Coronary artery (tissue), 2 donors: ENCODE data around the gene ERC2.

Experiments
- DNase-seq: peaks from one replicate; pipeline ENCODE4 v3.0.0-alpha.2; 2017; ENCODE audit warnings: low spot score
- H3K27ac ChIP-seq, 2 donors: fragments of 200-600 bp; sonication (generic); one replicate each; pipeline ENCODE4 v1.5.1; 2016 to 2019
- H3K4me3 ChIP-seq: fragments of 200-600 bp; sonication (generic); 2 replicates; pipeline ENCODE4 v1.5.1; 2016; ENCODE audit warnings: mild to moderate bottlenecking, moderate library complexity
- TF ChIP-seq, protein P1 (sequence below): fragments of 200-600 bp; sonication (generic); IDR thresholded peaks from one replicate; pipeline ENCODE4 v1.5.1; 2019; ENCODE audit warnings: antibody characterized with exemption

Gene ERC2

DNA sequence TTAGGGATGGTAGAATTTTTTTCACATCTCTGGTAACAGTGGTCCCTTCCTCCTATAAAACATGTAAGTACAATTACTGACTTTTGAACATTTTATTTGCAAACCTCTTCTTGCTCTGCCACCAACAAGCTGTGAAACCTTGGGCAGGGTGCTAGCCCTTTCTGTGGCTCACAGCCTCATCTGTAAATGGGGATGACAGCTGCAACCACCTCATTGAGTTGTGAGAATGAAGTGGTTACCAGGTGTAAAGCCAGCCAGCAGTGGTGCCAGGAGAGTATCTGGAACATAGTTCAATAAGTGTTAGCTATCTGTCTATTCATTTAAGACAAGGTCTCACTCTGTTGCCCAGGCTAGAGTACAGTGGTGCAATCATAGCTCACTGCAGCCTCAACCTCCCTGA lies 278.1 kb downstream of the ERC2 start:
- TF ChIP-seq, protein P1, sequence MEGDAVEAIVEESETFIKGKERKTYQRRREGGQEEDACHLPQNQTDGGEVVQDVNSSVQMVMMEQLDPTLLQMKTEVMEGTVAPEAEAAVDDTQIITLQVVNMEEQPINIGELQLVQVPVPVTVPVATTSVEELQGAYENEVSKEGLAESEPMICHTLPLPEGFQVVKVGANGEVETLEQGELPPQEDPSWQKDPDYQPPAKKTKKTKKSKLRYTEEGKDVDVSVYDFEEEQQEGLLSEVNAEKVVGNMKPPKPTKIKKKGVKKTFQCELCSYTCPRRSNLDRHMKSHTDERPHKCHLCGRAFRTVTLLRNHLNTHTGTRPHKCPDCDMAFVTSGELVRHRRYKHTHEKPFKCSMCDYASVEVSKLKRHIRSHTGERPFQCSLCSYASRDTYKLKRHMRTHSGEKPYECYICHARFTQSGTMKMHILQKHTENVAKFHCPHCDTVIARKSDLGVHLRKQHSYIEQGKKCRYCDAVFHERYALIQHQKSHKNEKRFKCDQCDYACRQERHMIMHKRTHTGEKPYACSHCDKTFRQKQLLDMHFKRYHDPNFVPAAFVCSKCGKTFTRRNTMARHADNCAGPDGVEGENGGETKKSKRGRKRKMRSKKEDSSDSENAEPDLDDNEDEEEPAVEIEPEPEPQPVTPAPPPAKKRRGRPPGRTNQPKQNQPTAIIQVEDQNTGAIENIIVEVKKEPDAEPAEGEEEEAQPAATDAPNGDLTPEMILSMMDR: no peak
- H3K4me3 ChIP-seq: no peak overlapping the region
- no peak for DNase-seq
- H3K27ac ChIP-seq: no peak overlapping the region

DNA sequence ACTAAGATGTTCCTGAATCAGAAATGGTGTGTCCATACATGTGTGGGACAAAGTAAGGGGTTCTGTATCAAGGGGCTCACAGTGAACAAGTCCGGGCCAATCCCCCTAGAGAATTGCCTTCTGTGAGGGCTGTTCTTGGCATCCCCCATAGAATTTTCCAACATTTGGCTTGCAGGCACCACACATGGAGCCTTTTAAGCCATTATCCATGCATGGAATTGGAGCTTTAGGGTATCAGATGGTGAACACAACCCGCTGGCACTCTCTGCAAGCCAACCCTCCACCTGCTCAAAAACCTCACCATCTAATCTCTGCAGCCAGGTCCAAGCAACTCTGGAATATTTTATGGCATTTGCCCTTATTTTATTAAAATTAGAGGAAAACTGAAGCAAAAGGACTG lies 278.7 kb downstream of the ERC2 start:
- TF ChIP-seq, protein P1: no peak
- no peak overlapping the region for H3K27ac ChIP-seq
- no peak for DNase-seq
- no peak overlapping the region for H3K4me3 ChIP-seq

DNA sequence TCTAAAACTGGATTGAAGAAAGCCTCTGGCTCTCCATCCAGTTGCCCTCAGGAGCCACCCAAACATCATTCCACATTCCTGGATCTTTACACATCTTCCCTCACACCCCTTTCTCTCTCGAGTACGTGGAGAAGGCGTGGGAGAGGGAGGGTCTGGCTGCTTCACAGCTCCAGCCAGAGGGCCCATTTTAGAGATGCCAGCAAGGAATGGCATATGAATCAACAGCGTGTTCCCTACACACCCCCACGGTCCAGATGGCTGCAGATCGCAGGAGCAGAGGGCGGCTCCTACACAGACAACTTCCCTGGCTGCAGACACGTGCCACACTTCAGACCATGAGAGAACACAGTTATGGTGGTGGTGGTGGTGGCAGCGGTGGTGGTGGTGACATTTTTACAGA lies 280.1 kb downstream of the ERC2 start:
- no peak for DNase-seq
- no peak overlapping the region for H3K4me3 ChIP-seq
- TF ChIP-seq, protein P1: no peak
- no peak overlapping the region for H3K27ac ChIP-seq

DNA sequence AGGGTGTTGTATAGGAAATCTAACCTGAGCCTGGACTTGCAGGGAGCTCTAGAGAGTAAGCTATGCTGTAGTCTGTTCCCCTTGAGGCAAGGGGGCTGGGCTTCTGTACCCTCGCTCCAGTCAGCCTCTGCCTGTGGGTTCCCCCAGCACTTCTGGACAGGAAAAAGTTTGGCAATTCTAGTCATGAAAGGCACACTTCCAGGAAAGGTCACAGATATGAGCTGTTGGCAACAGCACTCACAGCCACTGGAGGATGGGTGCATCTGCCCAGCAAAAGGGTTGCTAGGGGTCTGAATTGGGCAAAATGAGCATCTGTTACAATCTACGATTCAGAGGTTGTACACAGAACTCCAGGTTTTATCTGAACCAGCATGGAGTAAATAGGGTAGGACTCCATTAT lies 281.2 kb downstream of the ERC2 start:
- H3K4me3 ChIP-seq: no peak overlapping the region
- H3K27ac ChIP-seq: no peak overlapping the region
- TF ChIP-seq, protein P1: no peak
- DNase-seq: no peak

DNA sequence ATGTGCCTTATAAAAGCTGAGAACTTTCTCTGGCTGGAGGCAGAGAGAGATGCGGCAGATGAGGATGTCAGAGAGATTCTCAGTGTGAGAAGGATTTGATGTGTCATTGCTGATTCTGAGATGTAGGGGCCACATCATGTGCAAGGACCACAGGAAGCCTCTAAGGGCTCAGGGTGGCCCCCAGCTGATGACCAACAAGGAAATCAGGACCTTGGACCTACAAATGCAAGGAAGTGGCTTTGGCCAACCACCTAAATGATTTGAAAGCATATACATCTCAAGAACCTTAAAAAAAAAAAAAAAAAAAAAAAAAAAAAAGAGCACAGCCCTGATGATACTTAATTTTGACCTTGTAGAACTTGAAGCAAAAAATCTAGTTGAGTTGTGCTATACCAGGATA lies 282.4 kb downstream of the ERC2 start:
- TF ChIP-seq, protein P1: no peak
- no peak for DNase-seq
- Histone ChIP-seq H3K4me3 (no peak overlapping the region), H3K27ac (no peak overlapping the region)

DNA sequence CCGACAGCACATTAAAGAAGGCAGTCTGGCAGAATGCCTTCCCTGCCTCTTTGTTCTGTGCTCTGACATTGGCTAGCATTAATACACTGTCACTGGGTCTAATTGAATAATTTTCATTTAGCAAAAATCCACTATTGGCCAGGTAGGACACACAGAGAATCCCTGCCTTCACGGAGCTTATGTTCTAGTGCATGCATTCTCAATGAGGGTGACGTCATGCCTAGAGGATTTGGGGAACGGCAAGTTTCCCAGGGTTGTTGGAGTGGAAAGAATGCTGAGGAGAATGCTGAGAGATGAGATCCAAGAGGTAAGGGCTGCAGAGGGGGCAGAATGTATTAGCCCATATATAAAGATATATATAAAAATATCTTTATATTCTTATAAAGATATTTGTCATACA lies 284.7 kb downstream of the ERC2 start:
- no peak overlapping the region for H3K27ac ChIP-seq
- TF ChIP-seq, protein P1: no peak
- no peak overlapping the region for H3K4me3 ChIP-seq
- DNase-seq: no peak

DNA sequence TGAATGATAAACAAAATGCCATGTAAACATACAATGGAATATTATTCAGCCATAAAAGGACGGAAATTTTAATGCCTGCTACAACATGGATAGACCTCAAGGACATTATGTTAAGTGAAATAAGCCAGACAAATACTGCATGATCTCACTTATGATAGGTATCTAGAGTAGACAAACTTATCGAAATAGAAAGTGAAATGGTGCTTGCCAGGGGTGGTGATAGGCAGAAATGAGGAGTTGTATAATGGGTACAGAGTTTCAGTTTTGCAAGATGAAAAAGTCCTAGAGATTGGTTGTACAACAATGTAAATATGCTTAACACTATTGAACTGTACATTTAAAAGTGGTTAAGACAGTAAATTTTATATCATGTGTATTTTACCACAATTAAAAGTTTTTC lies 287.8 kb downstream of the ERC2 start:
- no peak for DNase-seq
- Histone ChIP-seq H3K4me3 (no peak overlapping the region), H3K27ac (no peak overlapping the region)
- TF ChIP-seq, protein P1: no peak
